Natural killer cell treated with Interleukin-12 subunit alpha and Interleukin-12 subunit beta and Interleukin-15 and Interleukin-18, amount 100 ng/mL, for 72 hours (primary cell): Measurements from ENCODE around the gene GARIN1A. TPM values are rescaled to one million over a fixed set of nuclear protein-coding genes. Genes with fewer than 3 reads are reported as not detected.
A peak's percentile ranks its signal among the peaks of the same experiment; 100 is the strongest.

Source experiments
- ATAC-seq, 2 donors: fragments of 150-1000 bp; cut with Tn5 transposase in 1 of 2; sonication (Bioruptor Pico), chemical (Tn5 transposase) in 1 of 2; 2 replicates each; pipeline ENCODE4 v1.10.0; 2021
- DNase-seq: peaks from one replicate; pipeline ENCODE4 v3.0.0; 2022; ENCODE audit warnings: low spot score
- H3K27ac Mint-ChIP-seq, 2 donors: 1 replicate in 1 of 2; 2 replicates in 1 of 2; pipeline ENCODE4 v1.8.0; 2022; ENCODE audit warnings: mixed read lengths in 2 of 2, mild to moderate bottlenecking in 1 of 2, moderate library complexity in 1 of 2
- H3K27me3 Mint-ChIP-seq, 2 donors: 1 replicate in 1 of 2; 2 replicates in 1 of 2; pipeline ENCODE4 v1.8.0; 2022; ENCODE audit warnings: mixed read lengths in 2 of 2
- H3K36me3 Mint-ChIP-seq: one replicate; pipeline ENCODE4 v1.8.0; 2022; ENCODE audit warnings: mixed read lengths
- H3K4me1 Mint-ChIP-seq, 2 donors: 1 replicate in 1 of 2; 2 replicates in 1 of 2; pipeline ENCODE4 v1.8.0; 2022; ENCODE audit warnings: low read depth in 2 of 2, mixed read lengths in 2 of 2, mild to moderate bottlenecking in 1 of 2
- H3K4me3 Mint-ChIP-seq: one replicate; pipeline ENCODE4 v1.8.0; 2022; ENCODE audit warnings: mixed read lengths
- H3K9me3 Mint-ChIP-seq: 2 replicates; pipeline ENCODE4 v1.8.0; 2022; ENCODE audit warnings: mixed read lengths
- total RNA-seq, 2 donors: library from RNA; stranded (reverse); gene quantifications; one replicate each; pipeline ENCODE4 v1.2.3, GENCODE V29; 2022

GARIN1A gene
- total RNA-seq, 2 donors from 2014 or later: 1.6 to 4.3 TPM

DNA sequence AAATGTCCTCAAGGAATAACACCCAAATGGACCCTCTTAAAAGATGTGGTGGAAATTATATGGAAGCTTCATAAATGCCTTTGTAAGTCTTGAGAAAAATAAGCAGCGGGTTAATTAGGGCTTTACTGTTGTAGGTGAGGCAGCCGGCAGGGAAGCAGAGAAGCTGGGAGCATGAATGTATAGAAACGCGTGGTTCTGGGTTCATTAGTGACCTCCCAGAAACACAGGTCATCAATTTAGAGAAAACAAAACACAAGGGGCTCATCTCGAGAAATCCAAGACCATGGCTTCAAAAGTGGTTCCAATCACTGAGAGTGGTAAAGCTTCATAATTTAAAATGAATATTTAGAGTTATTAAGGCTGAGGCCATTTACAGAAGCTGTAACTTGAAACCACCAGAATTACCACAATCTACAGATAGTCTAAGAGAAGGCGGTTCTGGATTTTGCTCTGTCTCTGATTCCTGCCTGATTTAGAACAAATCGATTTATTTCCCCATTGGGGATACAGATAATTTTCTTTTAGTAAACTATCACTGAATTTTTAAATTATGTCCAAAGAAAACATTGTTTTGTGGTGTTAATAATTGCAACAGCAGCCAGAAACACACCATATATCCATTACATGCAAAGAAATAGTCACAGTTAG is 20.7 kb downstream of the GARIN1A start:
- no peak for ATAC-seq
- no peak overlapping the region for H3K27ac Mint-ChIP-seq
- peaks cover 15 to 20% of the 10 kb centered on the region in 2 donors for H3K27me3 Mint-ChIP-seq
- H3K4me1 Mint-ChIP-seq: peaks cover 3 to 5% of the 10 kb centered on the region in 2 donors
- no peaks in the 10 kb centered on the region for H3K9me3 Mint-ChIP-seq
- no peaks in the 10 kb centered on the region for H3K36me3 Mint-ChIP-seq
- DNase-seq: no peak
- no peak overlapping the region for H3K4me3 Mint-ChIP-seq

DNA sequence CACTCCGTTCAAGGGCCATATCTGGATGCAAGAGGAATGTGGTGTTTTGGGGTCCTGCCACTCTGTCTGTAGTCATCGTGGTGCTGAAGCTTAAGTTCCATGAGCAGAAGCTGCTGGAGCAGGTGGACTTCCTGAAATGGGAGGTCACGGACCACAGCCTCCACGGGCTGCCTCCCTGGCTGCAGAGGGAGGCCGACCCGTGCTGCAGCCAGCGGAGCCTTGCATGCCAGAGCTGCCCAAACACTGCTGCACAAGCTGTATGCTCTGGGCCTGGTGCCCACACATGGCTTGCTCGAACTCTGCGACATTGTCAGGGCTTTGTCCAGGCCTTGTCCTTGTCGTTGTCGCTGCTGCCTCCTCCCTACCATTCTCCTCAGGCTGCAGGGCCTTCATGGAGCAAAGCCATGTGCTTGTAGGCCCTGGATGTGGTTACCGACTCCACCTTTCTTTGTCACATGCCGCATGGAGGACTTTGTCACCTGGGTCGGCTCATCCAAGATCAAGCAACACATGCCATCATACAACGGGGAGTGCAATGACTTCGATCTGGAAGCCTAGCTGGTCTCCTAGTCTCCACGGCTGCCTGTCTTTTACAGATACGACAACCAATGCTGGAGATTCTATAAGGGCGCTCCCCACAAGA is 21.4 kb downstream of the GARIN1A start:
- H3K27me3 Mint-ChIP-seq: peaks cover 22 to 27% of the 10 kb centered on the region in 2 donors
- DNase-seq (no peak), ATAC-seq (no peak)
- H3K27ac Mint-ChIP-seq: no peak overlapping the region
- no peaks in the 10 kb centered on the region for H3K9me3 Mint-ChIP-seq
- H3K4me3 Mint-ChIP-seq: no peak overlapping the region
- H3K36me3 Mint-ChIP-seq: no peaks in the 10 kb centered on the region
- H3K4me1 Mint-ChIP-seq: peaks cover 4 to 10% of the 10 kb centered on the region in 2 donors

DNA sequence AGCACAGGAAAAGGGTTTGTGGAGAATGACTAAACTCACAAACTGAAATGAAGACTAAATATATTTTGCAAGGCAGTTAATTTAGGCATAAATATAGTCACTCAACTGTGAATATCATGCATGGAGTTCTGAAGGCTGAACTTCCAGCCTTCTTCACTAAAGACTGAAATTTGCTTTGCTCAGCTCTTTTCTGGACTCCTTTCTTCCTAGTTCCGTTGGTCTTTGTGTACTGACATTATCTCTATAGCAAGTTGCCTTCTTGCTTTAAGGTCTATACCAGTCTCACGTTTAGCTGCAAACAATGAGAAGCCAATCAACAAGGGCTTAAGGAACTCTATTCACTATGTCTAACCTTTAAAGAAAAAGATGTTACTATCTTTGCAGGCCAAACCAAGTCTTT is 22.6 kb downstream of the GARIN1A start:
- Mint-ChIP-seq H3K9me3 (no peaks in the 10 kb centered on the region), H3K36me3 (no peaks in the 10 kb centered on the region), H3K27ac (no peak overlapping the region), H3K4me1 (peaks cover 4 to 11% of the 10 kb centered on the region in 2 donors), H3K27me3 (peaks cover 26 to 36% of the 10 kb centered on the region in 2 donors), H3K4me3 (no peak overlapping the region)
- ATAC-seq (no peak), DNase-seq (no peak)

DNA sequence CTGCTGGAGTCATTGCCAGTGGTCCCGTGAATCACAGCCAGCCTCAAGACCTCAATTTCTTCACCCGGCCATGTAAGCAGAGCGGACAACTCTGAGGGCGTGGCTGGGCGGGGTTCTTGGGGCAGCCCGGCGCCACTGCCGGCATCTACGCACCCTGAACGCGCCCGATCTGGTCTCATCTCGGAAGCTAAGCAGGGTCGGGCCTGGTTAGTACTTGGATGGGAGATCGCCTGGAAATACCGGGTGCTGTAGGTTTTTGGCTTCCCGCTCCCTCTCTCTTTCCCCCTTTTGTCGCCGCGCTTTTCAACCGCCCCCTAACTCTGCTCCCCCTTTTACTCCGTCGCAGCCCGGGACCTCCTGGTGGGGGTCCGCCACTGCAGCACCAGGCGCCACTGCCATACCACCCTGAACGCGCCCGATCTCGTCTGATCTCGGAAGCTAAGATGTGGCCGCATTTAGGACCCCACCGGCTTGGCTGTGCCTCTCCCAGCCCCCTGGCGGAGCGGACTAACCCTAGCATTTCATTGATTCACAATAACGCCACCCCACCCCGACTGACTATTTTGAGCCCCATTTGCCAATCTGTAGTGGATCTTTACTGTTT is 25.3 kb downstream of the GARIN1A start:
- DNase-seq (peak; percentile 61), ATAC-seq (peak; percentile 59 to 70)
- H3K4me3 Mint-ChIP-seq: peak overlapping the region; percentile 62
- peaks cover 33 to 63% of the 10 kb centered on the region in 2 donors for H3K27me3 Mint-ChIP-seq
- no peak overlapping the region for H3K27ac Mint-ChIP-seq
- no peaks in the 10 kb centered on the region for H3K36me3 Mint-ChIP-seq
- H3K4me1 Mint-ChIP-seq: peaks cover 4 to 11% of the 10 kb centered on the region in 2 donors
- no peaks in the 10 kb centered on the region for H3K9me3 Mint-ChIP-seq

DNA sequence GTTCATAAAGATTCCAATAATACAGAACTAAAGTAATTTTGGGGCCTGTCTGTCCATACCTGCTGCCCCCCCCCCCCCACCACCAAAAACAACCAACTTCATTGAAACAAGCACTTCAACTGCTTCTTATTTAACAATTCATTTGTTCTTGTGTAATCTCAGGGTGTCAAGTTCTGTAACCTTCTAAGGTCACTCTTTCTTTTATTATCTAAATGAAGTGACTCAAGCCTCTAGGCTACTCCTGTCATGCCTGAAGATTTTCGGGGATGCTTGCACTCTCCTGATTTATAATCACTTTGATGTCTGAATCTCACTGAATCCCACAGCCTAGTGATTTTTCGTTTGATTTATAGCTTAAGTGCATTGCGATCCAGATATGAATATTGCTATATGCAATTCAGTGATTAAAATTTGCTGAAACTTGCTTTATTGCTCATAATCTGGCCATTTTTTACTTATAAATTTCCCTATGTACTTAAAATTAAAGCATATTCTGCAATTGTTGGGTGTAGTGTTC is 27.2 kb downstream of the GARIN1A start:
- DNase-seq: no peak
- H3K27me3 Mint-ChIP-seq: peaks cover 35 to 70% of the 10 kb centered on the region in 2 donors
- no peak overlapping the region for H3K27ac Mint-ChIP-seq
- no peaks in the 10 kb centered on the region for H3K36me3 Mint-ChIP-seq
- H3K4me3 Mint-ChIP-seq: no peak overlapping the region
- no peaks in the 10 kb centered on the region for H3K9me3 Mint-ChIP-seq
- ATAC-seq: no peak
- H3K4me1 Mint-ChIP-seq: peaks cover 4 to 11% of the 10 kb centered on the region in 2 donors

DNA sequence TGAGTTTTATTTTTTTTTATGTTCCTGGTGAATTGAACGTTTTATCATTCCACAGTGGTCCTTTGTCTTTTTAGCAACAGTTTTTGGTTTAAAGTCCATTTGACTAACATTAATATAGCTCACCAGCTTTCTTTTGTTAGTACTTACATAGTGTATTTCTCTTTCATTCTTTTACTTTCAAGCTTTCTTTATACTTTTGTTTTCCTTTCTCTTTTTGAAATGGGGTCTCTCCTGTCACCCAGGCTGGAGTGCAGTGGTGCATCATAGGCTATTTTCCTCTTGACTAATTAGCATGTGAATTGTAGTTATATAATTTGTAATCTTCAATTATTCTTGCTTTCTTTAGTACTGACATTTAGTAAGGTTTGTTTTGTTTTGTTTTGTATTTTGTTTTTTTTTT is 27.8 kb downstream of the GARIN1A start:
- H3K4me3 Mint-ChIP-seq: no peak overlapping the region
- peaks cover 4 to 11% of the 10 kb centered on the region in 2 donors for H3K4me1 Mint-ChIP-seq
- no peak overlapping the region for H3K27ac Mint-ChIP-seq
- no peaks in the 10 kb centered on the region for H3K9me3 Mint-ChIP-seq
- ATAC-seq (no peak), DNase-seq (no peak)
- no peaks in the 10 kb centered on the region for H3K36me3 Mint-ChIP-seq
- peaks cover 35 to 70% of the 10 kb centered on the region in 2 donors for H3K27me3 Mint-ChIP-seq

DNA sequence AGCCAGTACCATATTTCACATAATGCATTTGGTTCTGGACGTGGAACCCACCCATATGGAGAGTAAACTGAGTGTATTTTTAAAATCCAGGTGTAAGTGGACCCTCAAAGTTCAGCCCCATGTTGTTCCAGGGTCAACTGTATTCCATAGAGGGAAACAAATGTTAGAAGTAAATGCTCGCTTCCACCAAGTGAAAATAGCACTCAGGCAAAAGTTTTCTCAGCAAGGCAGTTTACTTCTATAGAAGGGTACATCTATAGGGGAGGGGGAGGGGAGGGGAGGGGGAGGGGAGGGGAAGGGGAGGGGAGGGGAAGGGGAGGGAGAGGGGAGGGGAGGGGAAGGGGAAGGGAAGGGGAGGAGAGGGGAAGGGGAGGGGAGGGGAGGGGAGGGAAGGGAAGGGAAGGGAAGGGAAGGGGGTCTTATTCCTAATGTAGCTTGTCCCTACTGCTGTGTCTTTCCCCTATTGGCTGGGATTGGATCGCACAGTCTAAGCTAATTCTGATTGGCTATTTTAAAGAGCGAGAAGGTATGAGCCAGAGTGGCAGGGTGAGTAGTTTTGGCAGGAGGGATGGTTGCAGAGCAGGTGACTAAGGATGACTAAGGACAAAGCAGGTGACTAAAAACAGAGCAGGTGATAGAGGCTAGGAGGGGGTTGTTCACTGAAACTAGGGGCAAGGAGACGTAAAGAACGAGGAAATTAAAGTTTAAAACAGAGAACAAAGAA is 29.1 kb downstream of the GARIN1A start:
- Mint-ChIP-seq H3K4me1 (peaks cover 4 to 11% of the 10 kb centered on the region in 2 donors), H3K27me3 (peaks cover 38 to 72% of the 10 kb centered on the region in 2 donors), H3K9me3 (no peaks in the 10 kb centered on the region), H3K27ac (no peak overlapping the region), H3K36me3 (no peaks in the 10 kb centered on the region), H3K4me3 (no peak overlapping the region)
- no peak for ATAC-seq
- DNase-seq: no peak

DNA sequence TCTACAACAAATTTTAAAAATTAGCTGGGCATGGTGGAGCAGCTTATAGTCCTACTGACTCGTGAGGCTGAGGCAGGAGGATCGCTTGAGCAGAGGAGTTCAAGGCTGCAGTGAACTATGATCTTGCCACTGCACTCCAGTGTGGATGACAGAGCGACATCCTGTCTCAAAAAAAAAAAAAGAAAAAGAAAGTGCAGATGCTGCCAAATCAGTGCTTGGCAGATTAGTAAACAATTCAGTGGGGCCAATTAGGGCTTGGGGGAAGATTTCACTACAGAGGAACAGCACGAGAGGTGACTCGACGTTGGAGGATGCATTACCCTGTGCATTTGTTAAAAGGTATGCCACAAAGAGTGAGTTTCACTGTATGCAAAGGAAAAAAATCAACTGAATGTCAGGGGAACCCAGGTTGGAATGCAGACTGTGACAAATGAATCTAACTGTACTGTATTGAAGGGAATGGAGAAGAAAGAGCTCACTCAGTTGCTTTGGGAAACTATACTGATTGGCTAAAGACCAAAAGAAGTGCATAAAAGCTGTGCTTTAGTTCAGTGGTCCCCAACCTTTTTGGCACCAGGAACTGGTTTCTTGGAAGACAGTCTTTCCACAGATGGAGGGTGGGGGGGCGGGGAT is 31.6 kb downstream of the GARIN1A start:
- H3K4me3 Mint-ChIP-seq: no peak overlapping the region
- ATAC-seq: no peak
- H3K27ac Mint-ChIP-seq: no peak overlapping the region
- H3K4me1 Mint-ChIP-seq: no peaks in the 10 kb centered on the region
- H3K9me3 Mint-ChIP-seq: no peaks in the 10 kb centered on the region
- no peaks in the 10 kb centered on the region for H3K36me3 Mint-ChIP-seq
- peaks cover 26 to 61% of the 10 kb centered on the region in 2 donors for H3K27me3 Mint-ChIP-seq
- no peak for DNase-seq

DNA sequence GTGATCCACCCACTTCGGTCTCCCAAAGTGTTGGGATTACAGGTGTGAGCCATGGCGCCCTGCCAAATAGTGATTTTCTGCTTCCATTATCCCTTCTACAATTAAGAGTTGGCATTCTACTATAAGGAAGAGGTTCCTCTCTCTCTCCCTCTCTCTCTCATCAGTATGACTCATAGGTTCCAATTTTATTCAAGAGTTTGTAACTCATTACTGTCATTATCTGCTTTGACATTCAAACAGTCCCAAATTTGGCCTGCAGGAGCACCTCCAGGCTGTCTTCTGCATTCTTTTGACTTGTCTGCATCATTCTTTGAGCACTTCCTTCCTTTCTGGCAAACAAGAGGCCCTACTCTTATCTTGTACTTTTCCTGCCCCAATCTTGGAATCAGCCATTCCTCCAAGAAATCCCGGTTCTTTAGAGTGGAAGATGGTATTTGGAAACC is 33.8 kb downstream of the GARIN1A start:
- no peaks in the 10 kb centered on the region for H3K36me3 Mint-ChIP-seq
- peaks cover 21 to 52% of the 10 kb centered on the region in 2 donors for H3K27me3 Mint-ChIP-seq
- no peaks in the 10 kb centered on the region for H3K9me3 Mint-ChIP-seq
- no peak for DNase-seq
- no peak for ATAC-seq
- H3K4me3 Mint-ChIP-seq: no peak overlapping the region
- H3K27ac Mint-ChIP-seq: no peak overlapping the region
- no peaks in the 10 kb centered on the region for H3K4me1 Mint-ChIP-seq

DNA sequence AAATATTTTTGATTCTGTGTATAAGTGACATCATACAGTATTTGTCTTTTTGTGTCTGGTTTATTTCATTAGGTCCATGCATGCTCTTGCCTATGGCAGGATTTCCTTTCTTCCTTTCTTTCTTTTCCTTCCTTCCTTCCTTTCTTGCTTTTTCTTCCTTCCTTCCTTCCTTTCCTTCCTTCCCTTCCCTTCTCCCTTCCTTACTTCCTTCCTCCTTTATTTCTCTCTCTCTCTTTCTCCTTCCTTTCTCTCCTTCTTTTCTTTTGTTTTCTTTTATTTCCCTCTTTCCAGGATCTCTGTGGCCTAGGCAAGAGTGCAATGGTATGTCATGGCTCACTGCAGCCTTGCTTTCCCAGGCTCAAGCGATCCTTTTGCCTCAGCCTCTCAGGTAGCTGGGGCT is 35.7 kb downstream of the GARIN1A start:
- ATAC-seq (no peak), DNase-seq (no peak)
- Mint-ChIP-seq H3K4me3 (no peak overlapping the region), H3K4me1 (no peaks in the 10 kb centered on the region), H3K27ac (no peak overlapping the region), H3K9me3 (no peaks in the 10 kb centered on the region), H3K36me3 (no peaks in the 10 kb centered on the region), H3K27me3 (peaks cover 16 to 39% of the 10 kb centered on the region in 2 donors)

DNA sequence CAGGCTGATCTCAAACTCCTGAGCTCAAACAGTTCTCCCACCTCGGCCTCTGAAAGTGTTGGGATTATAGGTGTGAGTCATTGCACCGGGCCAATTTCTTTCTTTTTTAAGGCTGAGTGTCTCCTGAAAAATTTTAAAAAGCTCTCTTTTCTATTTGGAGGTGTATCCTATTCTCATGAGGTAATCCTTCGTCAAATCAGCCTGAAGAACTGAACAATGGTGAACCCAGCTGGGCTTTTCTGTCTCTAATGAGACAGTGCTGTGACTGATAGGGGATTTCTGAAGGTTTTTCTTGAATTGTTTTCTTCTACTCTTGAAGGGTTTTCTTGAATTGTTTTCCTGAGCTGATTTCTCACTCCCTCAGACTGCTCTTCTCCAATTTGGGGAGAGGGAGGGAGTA is 36.1 kb downstream of the GARIN1A start:
- Mint-ChIP-seq H3K9me3 (no peaks in the 10 kb centered on the region), H3K27me3 (peaks cover 16 to 35% of the 10 kb centered on the region in 2 donors), H3K27ac (no peak overlapping the region), H3K36me3 (no peaks in the 10 kb centered on the region), H3K4me3 (no peak overlapping the region), H3K4me1 (no peaks in the 10 kb centered on the region)
- DNase-seq (no peak), ATAC-seq (no peak)

DNA sequence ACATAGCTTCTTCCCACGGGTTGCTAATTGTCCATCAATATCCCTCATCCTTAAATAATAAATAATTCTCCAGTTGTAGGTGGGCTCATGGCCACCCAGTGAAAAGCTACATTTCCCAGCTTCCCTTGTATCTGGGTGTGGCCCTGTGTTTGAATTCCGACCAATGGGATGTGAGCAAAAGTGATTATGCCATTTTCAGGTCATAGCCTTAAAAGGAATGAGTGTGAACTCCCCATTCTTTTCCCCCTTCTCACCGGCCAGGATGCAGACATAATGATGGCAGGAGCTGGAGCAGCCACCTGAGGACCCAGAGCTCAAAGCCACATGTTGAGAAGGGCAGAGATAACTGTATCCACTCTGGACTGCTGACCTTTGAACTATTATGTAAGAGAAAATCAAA is 36.7 kb downstream of the GARIN1A start:
- DNase-seq (no peak), ATAC-seq (no peak)
- Mint-ChIP-seq H3K27me3 (peaks cover 13 to 31% of the 10 kb centered on the region in 2 donors), H3K27ac (no peak overlapping the region), H3K4me1 (no peaks in the 10 kb centered on the region), H3K9me3 (no peaks in the 10 kb centered on the region), H3K36me3 (no peaks in the 10 kb centered on the region), H3K4me3 (no peak overlapping the region)

DNA sequence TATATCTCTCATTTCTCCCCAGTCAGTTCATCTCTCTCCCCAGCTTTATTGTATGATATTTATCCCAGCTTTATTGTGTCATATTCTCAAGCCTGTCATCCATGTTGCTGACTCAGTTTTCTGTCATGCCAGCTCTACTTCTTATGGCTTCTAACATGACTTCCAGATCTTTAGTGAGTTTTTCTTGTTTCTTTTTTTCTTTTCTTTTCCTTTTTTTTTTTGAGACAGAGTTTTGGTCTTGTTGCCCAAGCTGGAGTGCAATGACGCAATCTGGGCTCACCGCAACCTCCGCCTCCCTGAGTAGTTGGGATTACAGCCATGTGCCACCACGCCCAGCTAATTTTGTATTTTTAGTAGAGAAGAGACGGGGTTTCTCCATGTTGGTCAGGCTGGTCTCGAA is 38.4 kb downstream of the GARIN1A start:
- Mint-ChIP-seq H3K27ac (no peak overlapping the region), H3K27me3 (peaks cover 14 to 38% of the 10 kb centered on the region in 2 donors), H3K9me3 (no peaks in the 10 kb centered on the region), H3K4me1 (no peaks in the 10 kb centered on the region), H3K4me3 (no peak overlapping the region), H3K36me3 (no peaks in the 10 kb centered on the region)
- ATAC-seq (no peak), DNase-seq (no peak)
